K562 (cell line): ENCODE measurements around the gene SYF2. TPM values are rescaled to one million over a fixed set of nuclear protein-coding genes. Genes with fewer than 3 reads are reported as not detected.
A peak's percentile ranks its signal among the peaks of the same experiment; 100 is the strongest.

ENCODE experiments used
- CBFA2T3 ChIP-seq: fragments of 450-650 bp; IDR thresholded peaks from 2 replicates; pipeline ENCODE4 v1.6.1; 2017
- CC2D1A ChIP-seq: fragments of 450-650 bp; IDR thresholded peaks from 2 replicates; pipeline ENCODE4 v1.6.1; 2017; ENCODE audit warnings: mild to moderate bottlenecking
- CXXC5 ChIP-seq: fragments of 250-450 bp; sonication (Bioruptor Pico); IDR thresholded peaks from 2 replicates; pipeline ENCODE4 v1.8.0; 2022; ENCODE audit warnings: inconsistent platforms, mild to moderate bottlenecking, moderate library complexity
- ELF2 ChIP-seq: fragments of 250-450 bp; sonication (Bioruptor Pico); IDR thresholded peaks from 2 replicates; pipeline ENCODE4 v1.5.0; 2021; ENCODE audit warnings: mild to moderate bottlenecking
- HDAC1 ChIP-seq, 2 experiments: fragments of 450-650 bp; IDR thresholded peaks; 2 replicates each; pipeline ENCODE4 v1.6.1; 2016 to 2017; ENCODE audit warnings: inconsistent platforms in 1 of 2, mild to moderate bottlenecking in 1 of 2, moderate library complexity in 1 of 2
- HIVEP1 ChIP-seq: fragments of 250-450 bp; sonication (Bioruptor Pico); IDR thresholded peaks from 2 replicates; pipeline ENCODE4 v1.4.0; 2020; ENCODE audit warnings: mild to moderate bottlenecking
- PCBP2 ChIP-seq: fragments of 200-400 bp; formaldehyde crosslinking; IDR thresholded peaks from 2 replicates; pipeline ENCODE4 v1.6.1; 2018; ENCODE audit warnings: low read length, low read depth, mild to moderate bottlenecking, moderate library complexity; ENCODE audit not compliant: poor library complexity, severe bottlenecking
- PHF20 ChIP-seq: fragments of 450-650 bp; IDR thresholded peaks from 2 replicates; pipeline ENCODE4 v1.6.1; 2018; ENCODE audit not compliant: partially characterized antibody
- PML ChIP-seq: IDR thresholded peaks from 2 replicates; pipeline ENCODE4 v1.6.1; 2012; ENCODE audit warnings: low read length, inconsistent platforms
- RUNX1 ChIP-seq: sonication (generic); IDR thresholded peaks from 2 replicates; pipeline ENCODE4 v1.6.1; 2016; ENCODE audit warnings: antibody characterized with exemption, low read depth
- SMARCA4 ChIP-seq: fragments of 450-650 bp; IDR thresholded peaks from 2 replicates; pipeline ENCODE4 v1.6.1; 2016
- SP2 ChIP-seq: IDR thresholded peaks from 2 replicates; pipeline ENCODE4 v1.6.1; 2011; ENCODE audit warnings: mild to moderate bottlenecking, low read depth, low read length, moderate library complexity; ENCODE audit not compliant: poor library complexity, severe bottlenecking; ENCODE audit errors: extremely low read depth
- TARDBP ChIP-seq: fragments of 450-650 bp; IDR thresholded peaks from 2 replicates; pipeline ENCODE4 v1.6.1; 2016
- XRCC5 ChIP-seq: fragments of 200-400 bp; formaldehyde crosslinking; IDR thresholded peaks from 2 replicates; pipeline ENCODE4 v1.6.1; 2017; ENCODE audit warnings: low read depth, mild to moderate bottlenecking, low read length
- ZFPM2 ChIP-seq: fragments of 250-450 bp; sonication (Bioruptor Pico); IDR thresholded peaks from 2 replicates; pipeline ENCODE4 v1.5.1; 2022; ENCODE audit warnings: mild to moderate bottlenecking
- ZFX ChIP-seq: sonication (generic); formaldehyde crosslinking; IDR thresholded peaks from 2 replicates; pipeline ENCODE4 v1.8.0; 2022; ENCODE audit warnings: mild to moderate bottlenecking, missing genetic modification reagents, moderate library complexity
- ZNF134 ChIP-seq: fragments of 250-450 bp; sonication (Bioruptor Pico); conservative IDR thresholded peaks from 2 replicates; pipeline ENCODE4 v1.4.0; 2020
- ZNF143 ChIP-seq: sonication (generic); formaldehyde crosslinking; IDR thresholded peaks from 2 replicates; pipeline ENCODE4 v1.9.0; 2022; ENCODE audit warnings: mild to moderate bottlenecking, missing genetic modification reagents
- ZNF282 ChIP-seq: sonication (generic); formaldehyde crosslinking; IDR thresholded peaks from 2 replicates; pipeline ENCODE4 v1.8.1; 2023; ENCODE audit warnings: missing genetic modification reagents
- ZNF583 ChIP-seq: fragments of 250-450 bp; sonication (Bioruptor Pico); IDR thresholded peaks from 2 replicates; pipeline ENCODE4 v1.4.0; 2020
- polyA plus RNA-seq, 8 experiments: library from polyadenylated mRNA; depleted of rRNA in 4 of 8; stranded (reverse) in 5 of 8; unstranded in 3 of 8; fragments of >200 nt; fragmentation: Nextera tagmentation in 2 of 8; fragmentation: Illumina TruSeq in 1 of 8; extraction: Ambion mirVana in 2 of 8; extraction: Trizol in 1 of 8; gene quantifications; 2 replicates each; pipeline versions ENCODE4 v1.2.1 to v1.2.3, GENCODE V29; 2011 to 2014; ENCODE audit warnings: inconsistent platforms in 1 of 8, missing spikeins in 1 of 8
- total RNA-seq, 7 experiments: library from RNA; depleted of rRNA in 6 of 7; stranded (reverse); fragments of >200 nt in 6 of 7; fragmentation: Illumina TruSeq in 2 of 7; extraction: Trizol in 2 of 7; gene quantifications; 2 replicates each; pipeline versions ENCODE4 v1.2.1 to v1.2.3, GENCODE V29; 2011 to 2021; ENCODE audit warnings: low replicate concordance in 1 of 7
- TF ChIP-seq, protein P1 (sequence below): fragments of 250-450 bp; sonication (Bioruptor Pico); IDR thresholded peaks from 2 replicates; pipeline ENCODE4 v1.5.0; 2020; ENCODE audit warnings: mild to moderate bottlenecking
- TF ChIP-seq, protein P2 (sequence below): sonication (generic); formaldehyde crosslinking; IDR thresholded peaks from 2 replicates; pipeline ENCODE4 v1.8.1; 2023; ENCODE audit warnings: mild to moderate bottlenecking, missing genetic modification reagents, moderate library complexity
- TF ChIP-seq, protein P3 (sequence below): fragments of 250-450 bp; sonication (Bioruptor Pico); IDR thresholded peaks from 2 replicates; pipeline ENCODE4 v1.4.0; 2020; ENCODE audit warnings: mild to moderate bottlenecking
- TF ChIP-seq, protein P4 (sequence below): fragments of 450-650 bp; IDR thresholded peaks from 2 replicates; pipeline ENCODE4 v1.7.0; 2016; ENCODE audit warnings: borderline replicate concordance

The SYF2 gene
- total and polyA plus RNA-seq, 9 of the 15 experiments (the other 6 are each of a cell fraction or from before 2014, with no cell fraction given): 20.9 to 69.0 (median 43.2) TPM

DNA sequence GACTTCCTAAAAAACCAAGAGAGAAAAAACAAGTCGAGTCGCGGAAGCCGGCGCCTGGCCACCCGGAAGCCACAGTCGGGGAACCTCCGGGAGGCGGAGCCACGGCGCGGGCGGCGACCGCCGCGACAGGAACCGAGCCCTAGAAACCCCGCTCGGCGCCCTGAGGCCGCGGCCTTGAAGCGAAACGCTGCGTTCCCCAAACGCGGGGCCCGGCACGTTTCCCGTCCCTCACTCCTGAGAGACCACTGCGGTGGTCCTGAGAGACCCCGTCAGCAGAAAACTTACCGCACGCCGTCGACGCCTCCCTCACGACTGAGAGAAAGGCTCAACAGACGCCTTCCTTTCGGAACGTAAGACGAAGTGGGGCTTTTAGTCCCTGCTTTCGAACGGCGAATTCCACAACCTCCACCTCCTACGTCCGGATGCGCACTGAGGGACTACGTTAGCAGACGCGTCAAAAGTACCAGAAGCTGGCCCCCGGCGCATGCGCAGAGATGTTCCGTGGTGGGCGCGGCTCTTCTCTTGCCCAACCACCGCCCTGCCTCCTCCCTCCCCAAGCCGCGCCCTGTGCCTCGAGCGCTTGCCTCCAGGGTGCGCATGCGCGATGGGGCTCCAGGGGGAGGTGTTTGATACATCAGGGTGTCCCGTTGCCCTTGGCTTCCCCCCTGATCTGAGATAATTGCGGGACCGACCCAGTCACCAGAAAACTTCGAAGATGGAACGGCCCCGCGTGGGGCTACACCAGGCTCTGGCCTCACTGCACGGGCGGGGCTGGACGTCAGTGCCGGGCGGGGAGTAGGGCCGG lies 14.9 kb upstream of the SYF2 start, which contains the start of gene RSRP1 (continued):
- 0 out of 2 replicates have a peak, but pooled peaks have one; percentile 2 for TF ChIP-seq CBFA2T3
- no peak for TF ChIP-seq ZNF143 (CRISPR knock-in tag)
- no peak for TF ChIP-seq CC2D1A
- peak; percentile 44; the same call in 1 of the 2 replicates for TF ChIP-seq XRCC5
- no peak for TF ChIP-seq PCBP2
- TF ChIP-seq SP2: no peak
- TF ChIP-seq PHF20: peak; percentile 64
- peak; percentile 81; the same call in 1 of the 2 replicates for TF ChIP-seq ELF2 (CRISPR knock-in tag)
- TF ChIP-seq ZFPM2 (CRISPR knock-in tag): 0 out of 2 replicates have a peak, but pooled peaks have one; percentile 49
- TF ChIP-seq, protein P1, sequence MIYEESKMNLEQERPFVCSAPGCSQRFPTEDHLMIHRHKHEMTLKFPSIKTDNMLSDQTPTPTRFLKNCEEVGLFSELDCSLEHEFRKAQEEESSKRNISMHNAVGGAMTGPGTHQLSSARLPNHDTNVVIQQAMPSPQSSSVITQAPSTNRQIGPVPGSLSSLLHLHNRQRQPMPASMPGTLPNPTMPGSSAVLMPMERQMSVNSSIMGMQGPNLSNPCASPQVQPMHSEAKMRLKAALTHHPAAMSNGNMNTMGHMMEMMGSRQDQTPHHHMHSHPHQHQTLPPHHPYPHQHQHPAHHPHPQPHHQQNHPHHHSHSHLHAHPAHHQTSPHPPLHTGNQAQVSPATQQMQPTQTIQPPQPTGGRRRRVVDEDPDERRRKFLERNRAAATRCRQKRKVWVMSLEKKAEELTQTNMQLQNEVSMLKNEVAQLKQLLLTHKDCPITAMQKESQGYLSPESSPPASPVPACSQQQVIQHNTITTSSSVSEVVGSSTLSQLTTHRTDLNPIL (CRISPR knock-in tag): 0 out of 2 replicates have a peak, but pooled peaks have one; percentile 60
- TF ChIP-seq HIVEP1 (CRISPR knock-in tag): peak; percentile 75; the same call in 1 of the 2 replicates
- TF ChIP-seq PML: peak; percentile 95
- TF ChIP-seq, protein P2, sequence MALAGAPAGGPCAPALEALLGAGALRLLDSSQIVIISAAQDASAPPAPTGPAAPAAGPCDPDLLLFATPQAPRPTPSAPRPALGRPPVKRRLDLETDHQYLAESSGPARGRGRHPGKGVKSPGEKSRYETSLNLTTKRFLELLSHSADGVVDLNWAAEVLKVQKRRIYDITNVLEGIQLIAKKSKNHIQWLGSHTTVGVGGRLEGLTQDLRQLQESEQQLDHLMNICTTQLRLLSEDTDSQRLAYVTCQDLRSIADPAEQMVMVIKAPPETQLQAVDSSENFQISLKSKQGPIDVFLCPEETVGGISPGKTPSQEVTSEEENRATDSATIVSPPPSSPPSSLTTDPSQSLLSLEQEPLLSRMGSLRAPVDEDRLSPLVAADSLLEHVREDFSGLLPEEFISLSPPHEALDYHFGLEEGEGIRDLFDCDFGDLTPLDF (CRISPR knock-in tag): 0 out of 2 replicates have a peak, but pooled peaks have one; percentile 44
- TF ChIP-seq HDAC1 (IDR thresholded peaks at IDR 0.05): peak in 1 of 2 experiments; percentile 89; a peak in 2 of 4 replicates
- TF ChIP-seq, protein P3, sequence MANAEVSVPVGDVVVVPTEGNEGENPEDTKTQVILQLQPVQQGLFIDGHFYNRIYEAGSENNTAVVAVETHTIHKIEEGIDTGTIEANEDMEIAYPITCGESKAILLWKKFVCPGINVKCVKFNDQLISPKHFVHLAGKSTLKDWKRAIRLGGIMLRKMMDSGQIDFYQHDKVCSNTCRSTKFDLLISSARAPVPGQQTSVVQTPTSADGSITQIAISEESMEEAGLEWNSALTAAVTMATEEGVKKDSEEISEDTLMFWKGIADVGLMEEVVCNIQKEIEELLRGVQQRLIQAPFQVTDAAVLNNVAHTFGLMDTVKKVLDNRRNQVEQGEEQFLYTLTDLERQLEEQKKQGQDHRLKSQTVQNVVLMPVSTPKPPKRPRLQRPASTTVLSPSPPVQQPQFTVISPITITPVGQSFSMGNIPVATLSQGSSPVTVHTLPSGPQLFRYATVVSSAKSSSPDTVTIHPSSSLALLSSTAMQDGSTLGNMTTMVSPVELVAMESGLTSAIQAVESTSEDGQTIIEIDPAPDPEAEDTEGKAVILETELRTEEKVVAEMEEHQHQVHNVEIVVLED (CRISPR knock-in tag): peak; percentile 71
- TF ChIP-seq CXXC5 (CRISPR knock-in tag): peak; percentile 95
- 0 out of 2 replicates have a peak, but pooled peaks have one; percentile 71 for TF ChIP-seq ZNF282
- 0 out of 2 replicates have a peak, but pooled peaks have one; percentile 26 for TF ChIP-seq ZNF134 (CRISPR knock-in tag)
- TF ChIP-seq ZNF583: peak; percentile 61; the same call in 1 of the 2 replicates
- TF ChIP-seq, protein P4, sequence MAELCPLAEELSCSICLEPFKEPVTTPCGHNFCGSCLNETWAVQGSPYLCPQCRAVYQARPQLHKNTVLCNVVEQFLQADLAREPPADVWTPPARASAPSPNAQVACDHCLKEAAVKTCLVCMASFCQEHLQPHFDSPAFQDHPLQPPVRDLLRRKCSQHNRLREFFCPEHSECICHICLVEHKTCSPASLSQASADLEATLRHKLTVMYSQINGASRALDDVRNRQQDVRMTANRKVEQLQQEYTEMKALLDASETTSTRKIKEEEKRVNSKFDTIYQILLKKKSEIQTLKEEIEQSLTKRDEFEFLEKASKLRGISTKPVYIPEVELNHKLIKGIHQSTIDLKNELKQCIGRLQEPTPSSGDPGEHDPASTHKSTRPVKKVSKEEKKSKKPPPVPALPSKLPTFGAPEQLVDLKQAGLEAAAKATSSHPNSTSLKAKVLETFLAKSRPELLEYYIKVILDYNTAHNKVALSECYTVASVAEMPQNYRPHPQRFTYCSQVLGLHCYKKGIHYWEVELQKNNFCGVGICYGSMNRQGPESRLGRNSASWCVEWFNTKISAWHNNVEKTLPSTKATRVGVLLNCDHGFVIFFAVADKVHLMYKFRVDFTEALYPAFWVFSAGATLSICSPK: no peak
- peak; percentile 76; the same call in 1 of the 2 replicates for TF ChIP-seq RUNX1
- peak; percentile 92 for TF ChIP-seq ZFX (CRISPR knock-in tag)
- TF ChIP-seq SMARCA4: 0 out of 2 replicates have a peak, but pooled peaks have one; percentile 38
- 0 out of 2 replicates have a peak, but pooled peaks have one; percentile 26 for TF ChIP-seq TARDBP
